Esophagus (tissue), 2 donors: ENCODE results near the gene CAMSAP2. TPM values are rescaled to one million over a fixed set of nuclear protein-coding genes. Genes with fewer than 3 reads are reported as not detected.

Experiments
- H3K27ac ChIP-seq, 2 donors: one replicate each; pipeline ENCODE4 v1.5.1; 2013; ENCODE audit warnings: low read depth in 2 of 2, mild to moderate bottlenecking in 2 of 2, inconsistent platforms in 1 of 2, low read length in 1 of 2, moderate library complexity in 1 of 2
- H3K27me3 ChIP-seq, 2 donors: one replicate each; pipeline ENCODE4 v1.6.1; 2013; ENCODE audit warnings: low read length in 2 of 2, control low read depth in 1 of 2, mild to moderate bottlenecking in 1 of 2; ENCODE audit not compliant: insufficient read depth in 2 of 2, control insufficient read depth in 1 of 2
- H3K36me3 ChIP-seq, 2 donors: one replicate each; pipeline ENCODE4 v1.6.1; 2013; ENCODE audit warnings: low read length in 1 of 2; ENCODE audit not compliant: control insufficient read depth in 2 of 2, insufficient read depth in 2 of 2
- H3K4me1 ChIP-seq, 2 donors: one replicate each; pipeline ENCODE4 v1.6.1; 2013; ENCODE audit warnings: low read length in 1 of 2; ENCODE audit not compliant: control insufficient read depth in 2 of 2, insufficient read depth in 2 of 2
- H3K4me3 ChIP-seq, 2 donors: one replicate each; pipeline ENCODE4 v1.5.1; 2013; ENCODE audit warnings: low read length in 2 of 2, mild to moderate bottlenecking in 2 of 2, low read depth in 1 of 2, moderate library complexity in 1 of 2
- H3K9me3 ChIP-seq, 2 donors: one replicate each; pipeline ENCODE4 v1.6.1; 2013; ENCODE audit warnings: mild to moderate bottlenecking in 2 of 2, low read depth in 1 of 2, low read length in 1 of 2, moderate library complexity in 1 of 2; ENCODE audit not compliant: control insufficient read depth in 2 of 2, insufficient read depth in 1 of 2
- WGBS, 2 donors: extraction: QIAGEN DNeasy Blood & Tissue Kit; methylation state at CpG; one replicate each; pipeline ENCODE4 v1.1.7; 2013; 5-methylcytosine and 5-hydroxymethylcytosine counted together
- polyA plus RNA-seq, 2 donors: library from polyadenylated mRNA; stranded (reverse); fragments of 200-250 nt; gene quantifications; one replicate each; pipeline ENCODE4 v1.2.3, GENCODE V29; 2013
- donor health status: healthy with polysubstance abuse.
- donor health status: Bipolar disorder and iron deficiency.

The CAMSAP2 gene
- polyA plus RNA-seq: 1 to 10 TPM; 5.4 to 7.2 TPM

DNA sequence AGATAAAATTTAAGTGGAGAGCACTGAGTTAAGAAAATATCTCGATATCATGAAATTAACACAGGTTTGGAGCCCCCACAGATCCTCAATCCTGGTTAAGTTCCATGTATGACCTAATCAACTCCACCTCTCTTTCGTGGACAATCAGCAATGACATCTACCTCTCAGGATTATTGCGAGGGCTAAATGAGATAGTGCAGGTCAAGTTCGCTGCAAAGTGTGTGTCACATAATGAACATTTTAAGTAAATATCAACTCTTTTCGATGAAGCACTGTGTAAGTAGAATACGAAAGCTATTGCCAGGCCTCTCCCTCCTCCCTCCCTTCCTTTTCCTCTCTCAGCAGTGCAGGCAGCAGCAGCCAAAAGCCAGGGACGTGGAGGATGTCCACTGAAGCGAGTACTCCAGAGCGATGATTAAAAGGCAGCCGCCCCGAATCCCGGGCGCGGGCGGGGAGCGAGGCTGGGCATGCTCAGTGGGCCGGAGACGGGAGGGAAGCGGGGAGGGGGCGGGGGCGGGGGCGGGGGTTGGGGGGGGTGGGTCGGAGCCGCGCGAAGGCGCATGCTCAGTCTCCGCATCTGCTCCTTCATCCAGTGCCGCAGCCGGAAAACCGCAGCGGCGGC lies at the start of gene CAMSAP2:
Gene CAMSAP2, plus strand, starts transcription at position 567 of the 622 bp plus-strand sequence. CDS start 935 bp downstream, outside the sequence.
- Histone ChIP-seq H3K36me3 (no peaks in the 10 kb centered on the region), H3K27ac (peak within 1 kb of the TSS; percentile 99 to 100), H3K27me3 (no peaks in the 10 kb centered on the region), H3K4me3 (peak within 1 kb of the TSS; percentile 78 to 87), H3K4me1 (no peaks in the 10 kb centered on the region), H3K9me3 (no peaks in the 10 kb centered on the region)
- 1 to 2% methylated on average over 20 to 32 of the region's 33 CpGs for WGBS, 2 donors

GRCh38 chr1:200692316-200692715 lies 46.4 kb upstream of the CAMSAP2 start:
- Histone ChIP-seq H3K27me3 (no peaks in the 10 kb centered on the region), H3K4me1 (no peaks in the 10 kb centered on the region), H3K36me3 (no peaks in the 10 kb centered on the region), H3K4me3 (no peak overlapping the region), H3K27ac (no peak overlapping the region), H3K9me3 (no peaks in the 10 kb centered on the region)
- 90 to 95% methylated on average over 1 of the region's 1 CpG for WGBS, 2 donors

- no peaks in the 10 kb centered on the region for H3K36me3 ChIP-seq
- no peaks in the 10 kb centered on the region for H3K27me3 ChIP-seq
- no peaks in the 10 kb centered on the region for H3K4me1 ChIP-seq
- H3K4me3 ChIP-seq: no peak overlapping the region
- no peaks in the 10 kb centered on the region for H3K9me3 ChIP-seq
- H3K27ac ChIP-seq: no peak overlapping the region
Measured at GRCh38 chr1:200693327-200693726, 45.4 kb upstream of the CAMSAP2 start.

DNA sequence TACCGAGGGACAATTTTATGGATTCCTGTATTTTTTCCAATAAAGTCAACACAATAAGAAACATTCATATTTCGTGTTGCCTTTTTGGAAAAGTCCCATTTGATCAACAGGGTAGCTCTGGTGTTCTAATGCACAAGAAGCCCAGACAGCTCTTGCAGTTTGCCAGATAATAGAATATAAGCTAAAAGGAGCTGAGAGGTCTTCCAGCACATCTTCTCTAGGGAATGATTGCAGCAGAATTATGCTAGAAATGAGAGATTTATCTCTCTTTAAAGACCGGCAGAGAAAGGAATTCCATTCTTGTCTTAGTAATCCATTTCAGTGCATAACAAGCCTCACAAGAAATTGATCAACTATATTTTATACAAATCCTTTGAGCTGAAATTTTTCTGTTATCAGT lies 44.0 kb upstream of the CAMSAP2 start:
- H3K36me3 ChIP-seq: no peaks in the 10 kb centered on the region
- H3K27me3 ChIP-seq: no peaks in the 10 kb centered on the region
- 67 to 70% methylated on average over 3 of the region's 3 CpGs for WGBS, 2 donors
- no peak overlapping the region for H3K4me3 ChIP-seq
- no peaks in the 10 kb centered on the region for H3K4me1 ChIP-seq
- no peak overlapping the region for H3K27ac ChIP-seq
- no peaks in the 10 kb centered on the region for H3K9me3 ChIP-seq

DNA sequence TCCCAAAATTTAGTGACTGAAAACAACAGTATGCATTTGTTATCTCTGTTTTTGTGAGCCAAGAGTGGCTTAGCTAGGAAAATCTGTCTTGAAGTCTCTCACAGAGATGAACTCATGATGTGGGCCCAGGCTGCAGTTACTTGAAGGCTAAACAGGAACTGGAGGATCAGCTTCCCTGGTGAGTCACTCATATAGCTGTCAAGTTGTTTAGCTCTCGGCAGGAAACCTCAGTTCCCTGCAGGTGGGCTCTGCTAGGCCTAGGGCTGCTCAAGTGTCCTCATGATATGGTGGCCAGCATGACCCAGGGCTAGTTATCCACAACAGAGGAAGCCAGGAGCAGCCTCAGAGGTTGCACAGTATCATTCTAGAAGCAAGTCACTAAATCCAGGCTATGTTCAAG lies 38.8 kb upstream of the CAMSAP2 start:
- Histone ChIP-seq H3K4me1 (no peaks in the 10 kb centered on the region), H3K36me3 (no peaks in the 10 kb centered on the region), H3K27ac (no peak overlapping the region), H3K4me3 (no peak overlapping the region), H3K9me3 (no peaks in the 10 kb centered on the region), H3K27me3 (no peaks in the 10 kb centered on the region)
- WGBS, 2 donors: 75 to 80% methylated on average over 1 of the region's 1 CpG

DNA sequence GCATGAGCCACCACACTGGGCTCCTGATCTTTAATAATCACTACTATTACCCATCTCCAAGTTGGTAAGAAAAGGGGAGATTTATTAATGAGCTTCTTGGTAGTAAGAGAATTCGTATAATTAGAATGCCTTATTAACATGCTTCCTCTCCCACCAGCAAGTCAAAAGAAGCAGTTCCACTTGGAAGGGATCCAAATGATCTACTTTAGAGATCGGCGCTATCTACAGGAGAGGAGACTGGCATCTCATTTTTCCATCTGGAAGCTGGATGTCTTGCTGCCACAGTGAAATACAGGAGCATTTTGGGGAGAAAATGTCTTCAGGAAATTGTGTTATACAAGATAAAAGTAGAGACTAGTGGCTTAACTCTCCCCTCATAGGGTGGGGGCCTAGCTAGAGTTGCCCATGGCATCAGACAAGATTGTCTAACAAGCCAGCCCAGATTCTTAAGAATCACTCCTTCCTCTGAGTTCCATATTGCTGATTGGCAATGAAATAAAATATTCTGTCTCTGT lies 33.6 kb upstream of the CAMSAP2 start:
- Histone ChIP-seq H3K36me3 (no peaks in the 10 kb centered on the region), H3K4me3 (no peak overlapping the region), H3K9me3 (no peaks in the 10 kb centered on the region), H3K27me3 (no peaks in the 10 kb centered on the region), H3K27ac (no peak overlapping the region), H3K4me1 (no peaks in the 10 kb centered on the region)
- WGBS, 2 donors: 70 to 90% methylated on average over 3 of the region's 3 CpGs

- no peak overlapping the region for H3K27ac ChIP-seq
- WGBS, 2 donors: 73 to 74% methylated on average over 4 of the region's 4 CpGs
- H3K36me3 ChIP-seq: no peaks in the 10 kb centered on the region
- no peaks in the 10 kb centered on the region for H3K9me3 ChIP-seq
- H3K4me3 ChIP-seq: no peak overlapping the region
- H3K4me1 ChIP-seq: no peaks in the 10 kb centered on the region
- no peaks in the 10 kb centered on the region for H3K27me3 ChIP-seq
Measured at GRCh38 chr1:200706111-200706814, 32.4 kb upstream of the CAMSAP2 start.

DNA sequence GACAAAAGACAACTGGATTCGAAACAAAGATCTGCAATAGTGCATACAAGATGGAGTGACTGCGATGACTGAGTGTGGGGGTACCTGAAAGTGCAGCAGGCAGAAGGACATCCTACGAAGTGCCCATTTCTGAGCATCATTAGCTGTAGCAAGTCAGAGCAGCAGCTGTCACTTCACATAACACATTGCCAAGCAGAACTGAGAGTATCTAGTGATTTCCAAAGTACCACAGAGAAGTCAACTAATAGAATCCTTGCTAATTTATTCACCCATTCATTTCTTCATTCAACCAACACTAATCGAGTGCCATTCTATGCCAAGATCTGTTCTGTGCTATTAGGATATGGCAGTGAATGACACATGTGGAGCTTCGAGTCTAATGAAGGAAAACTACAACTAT lies 31.6 kb upstream of the CAMSAP2 start:
- Histone ChIP-seq H3K27ac (no peak overlapping the region), H3K4me3 (no peak overlapping the region), H3K9me3 (no peaks in the 10 kb centered on the region), H3K36me3 (no peaks in the 10 kb centered on the region), H3K4me1 (no peaks in the 10 kb centered on the region), H3K27me3 (no peaks in the 10 kb centered on the region)
- WGBS, 2 donors: 89 to 92% methylated on average over 5 of the region's 5 CpGs

GRCh38 chr1:200708161-200708560 lies 30.5 kb upstream of the CAMSAP2 start:
- H3K36me3 ChIP-seq: no peaks in the 10 kb centered on the region
- no peaks in the 10 kb centered on the region for H3K9me3 ChIP-seq
- H3K27ac ChIP-seq: no peak overlapping the region
- H3K4me1 ChIP-seq: no peaks in the 10 kb centered on the region
- H3K4me3 ChIP-seq: no peak overlapping the region
- no peaks in the 10 kb centered on the region for H3K27me3 ChIP-seq

DNA sequence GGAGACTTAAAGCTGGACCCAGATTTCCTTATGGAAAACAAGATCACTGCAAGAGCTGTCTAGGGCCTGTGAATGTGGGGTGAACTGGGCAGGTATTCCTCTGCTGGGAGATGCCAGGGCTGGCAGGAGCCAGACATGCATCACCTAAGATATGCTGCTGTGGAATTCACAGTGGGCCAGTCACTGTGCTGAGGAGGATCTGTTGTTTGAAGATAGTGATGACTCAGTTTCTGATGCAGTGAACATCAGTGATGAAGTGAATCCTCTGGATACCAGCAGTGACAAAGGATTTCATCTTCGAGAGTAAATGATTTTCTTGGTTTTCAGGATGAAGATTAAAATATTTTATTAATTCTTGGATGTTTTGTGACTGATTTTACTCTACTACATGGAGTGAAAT lies 29.9 kb upstream of the CAMSAP2 start:
- no peak overlapping the region for H3K4me3 ChIP-seq
- WGBS, 2 donors: 82 to 90% methylated on average over 1 of the region's 1 CpG
- H3K4me1 ChIP-seq: no peaks in the 10 kb centered on the region
- no peak overlapping the region for H3K27ac ChIP-seq
- no peaks in the 10 kb centered on the region for H3K27me3 ChIP-seq
- no peaks in the 10 kb centered on the region for H3K36me3 ChIP-seq
- H3K9me3 ChIP-seq: no peaks in the 10 kb centered on the region
